Liver (tissue), 9 donors: ENCODE results near the gene MGST3. TPM values are rescaled to one million over a fixed set of nuclear protein-coding genes. Genes with fewer than 3 reads are reported as not detected.

Experiments used
- DNase-seq: peaks from one replicate; pipeline ENCODE4 v3.0.0-alpha.2; 2017; ENCODE audit warnings: low spot score
- H3K27ac ChIP-seq, 2 donors: one replicate each; pipeline ENCODE4 v1.7.0; 2013; ENCODE audit warnings: inconsistent platforms in 2 of 2, low read length in 2 of 2, control low read depth in 1 of 2, low read depth in 1 of 2, mild to moderate bottlenecking in 1 of 2
- H3K27me3 ChIP-seq, 4 donors: one replicate each; pipeline versions ENCODE4 v1.6.1 to v1.7.0; 2013; ENCODE audit warnings: low read length in 3 of 4, inconsistent platforms in 1 of 4, mild to moderate bottlenecking in 1 of 4, moderate library complexity in 1 of 4; ENCODE audit not compliant: control insufficient read depth in 4 of 4, insufficient read depth in 4 of 4
- H3K36me3 ChIP-seq, 4 donors: one replicate each; pipeline versions ENCODE4 v1.6.1 to v1.7.0; 2013; ENCODE audit warnings: low read length in 3 of 4, mild to moderate bottlenecking in 3 of 4, low read depth in 1 of 4, moderate library complexity in 1 of 4; ENCODE audit not compliant: control insufficient read depth in 4 of 4, insufficient read depth in 3 of 4
- H3K4me1 ChIP-seq, 4 donors: one replicate each; pipeline versions ENCODE4 v1.6.1 to v1.7.0; 2013; ENCODE audit warnings: low read length in 3 of 4, mild to moderate bottlenecking in 3 of 4, moderate library complexity in 1 of 4; ENCODE audit not compliant: control insufficient read depth in 4 of 4, insufficient read depth in 4 of 4
- H3K4me3 ChIP-seq, 3 donors: one replicate each; pipeline versions ENCODE4 v1.6.1 to v1.7.0; 2013; ENCODE audit warnings: low read length in 3 of 3, control low read depth in 1 of 3, low read depth in 1 of 3, mild to moderate bottlenecking in 1 of 3
- H3K9ac ChIP-seq, 2 donors: one replicate each; pipeline ENCODE4 v1.7.0; 2013; ENCODE audit warnings: low read length in 2 of 2, mild to moderate bottlenecking in 2 of 2, moderate library complexity in 2 of 2, control low read depth in 1 of 2, low read depth in 1 of 2
- H3K9me3 ChIP-seq, 4 donors: one replicate each; pipeline versions ENCODE4 v1.6.1 to v1.7.0; 2013; ENCODE audit warnings: low read length in 3 of 4; ENCODE audit not compliant: control insufficient read depth in 4 of 4
- EGR1 ChIP-seq, 2 donors: IDR thresholded peaks; 2 replicates each; pipeline ENCODE4 v1.6.1; 2016 to 2018; ENCODE audit warnings: antibody characterized with exemption in 2 of 2, low read depth in 2 of 2
- FOXA1 ChIP-seq: IDR thresholded peaks from 2 replicates; pipeline ENCODE4 v1.6.1; 2016; ENCODE audit warnings: antibody characterized with exemption
- FOXA2 ChIP-seq: IDR thresholded peaks from 2 replicates; pipeline ENCODE4 v1.6.1; 2016; ENCODE audit warnings: antibody characterized with exemption
- GABPA ChIP-seq, 2 donors: IDR thresholded peaks in 1 of 2; conservative IDR thresholded peaks in 1 of 2; 2 replicates each; pipeline ENCODE4 v1.6.1; 2016; ENCODE audit warnings: antibody characterized with exemption in 2 of 2, mild to moderate bottlenecking in 1 of 2, moderate library complexity in 1 of 2
- HNF4A ChIP-seq, 2 donors: conservative IDR thresholded peaks; 2 replicates each; pipeline ENCODE4 v1.6.1; 2016; ENCODE audit warnings: antibody characterized with exemption in 2 of 2, mild to moderate bottlenecking in 2 of 2
- HNF4G ChIP-seq: IDR thresholded peaks from 2 replicates; pipeline ENCODE4 v1.6.1; 2016; ENCODE audit warnings: antibody characterized with exemption
- JUND ChIP-seq, 2 donors: IDR thresholded peaks; 2 replicates each; pipeline ENCODE4 v1.6.1; 2016; ENCODE audit warnings: antibody characterized with exemption in 2 of 2
- NR2F2 ChIP-seq: IDR thresholded peaks from 2 replicates; pipeline ENCODE4 v1.6.1; 2016; ENCODE audit warnings: antibody characterized with exemption
- RAD21 ChIP-seq, 2 donors: IDR thresholded peaks; 2 replicates each; pipeline ENCODE4 v1.6.1; 2016; ENCODE audit warnings: antibody characterized with exemption in 2 of 2, mild to moderate bottlenecking in 2 of 2
- RXRA ChIP-seq, 2 donors: IDR thresholded peaks; 2 replicates each; pipeline ENCODE4 v1.6.1; 2017 to 2018; ENCODE audit warnings: antibody characterized with exemption in 2 of 2, mild to moderate bottlenecking in 1 of 2
- SP1 ChIP-seq: IDR thresholded peaks from 2 replicates; pipeline ENCODE4 v1.6.1; 2018; ENCODE audit warnings: antibody characterized with exemption, mild to moderate bottlenecking
- TAF1 ChIP-seq: conservative IDR thresholded peaks from 2 replicates; pipeline ENCODE4 v1.6.1; 2016; ENCODE audit warnings: antibody characterized with exemption, mild to moderate bottlenecking
- YY1 ChIP-seq: IDR thresholded peaks from 2 replicates; pipeline ENCODE4 v1.6.1; 2016; ENCODE audit warnings: antibody characterized with exemption, mild to moderate bottlenecking
- WGBS: extraction: QIAGEN DNeasy Blood & Tissue Kit; methylation state at CpG from one replicate; pipeline ENCODE4 v1.1.7; 2013; 5-methylcytosine and 5-hydroxymethylcytosine counted together
- polyA plus RNA-seq, 2 donors: library from polyadenylated mRNA; stranded (reverse) in 1 of 2; unstranded in 1 of 2; fragments of 200-250 nt in 1 of 2; fragments of >200 nt in 1 of 2; fragmentation: Nextera tagmentation in 1 of 2; extraction: Ambion mirVana in 1 of 2; gene quantifications; one replicate each; pipeline versions ENCODE4 v1.2.1 to v1.2.3, GENCODE V29; 2013 to 2015
- total RNA-seq, 2 donors: library from RNA; depleted of rRNA; stranded (reverse); fragments of >200 nt; gene quantifications; one replicate each; pipeline ENCODE4 v1.2.3, GENCODE V29; 2014
- TF ChIP-seq, protein P1 (sequence below): IDR thresholded peaks from 2 replicates; pipeline ENCODE4 v1.6.1; 2016; ENCODE audit warnings: antibody characterized with exemption
- TF ChIP-seq, protein P2 (sequence below): fragments of 150-350 bp; IDR thresholded peaks from 2 replicates; pipeline ENCODE4 v1.5.1; 2017; ENCODE audit warnings: improper control_type of control experiment, low read depth, low read length; ENCODE audit not compliant: missing input control
- TF ChIP-seq, protein P3 (sequence below): IDR thresholded peaks from 2 replicates; pipeline ENCODE4 v1.6.1; 2016; ENCODE audit warnings: antibody characterized with exemption
- TF ChIP-seq, protein P4 (sequence below): IDR thresholded peaks from 2 replicates; pipeline ENCODE4 v1.6.1; 2016; ENCODE audit warnings: antibody characterized with exemption, mild to moderate bottlenecking
- TF ChIP-seq, protein P5 (sequence below): IDR thresholded peaks from 2 replicates; pipeline ENCODE4 v1.6.1; 2016; ENCODE audit warnings: antibody characterized with exemption
- donor health status: healthy.
- donor health status: healthy.
- donor health status: healthy.
- donor health status: healthy.
- donor health status: healthy.

Gene MGST3
- 100 to 1,000 TPM in 1 of 2 donors, 10 to 100 TPM in 1; 68.7 to 307 TPM for total RNA-seq
- polyA plus RNA-seq = 100 to 1,000 TPM; 177 to 185 TPM

DNA sequence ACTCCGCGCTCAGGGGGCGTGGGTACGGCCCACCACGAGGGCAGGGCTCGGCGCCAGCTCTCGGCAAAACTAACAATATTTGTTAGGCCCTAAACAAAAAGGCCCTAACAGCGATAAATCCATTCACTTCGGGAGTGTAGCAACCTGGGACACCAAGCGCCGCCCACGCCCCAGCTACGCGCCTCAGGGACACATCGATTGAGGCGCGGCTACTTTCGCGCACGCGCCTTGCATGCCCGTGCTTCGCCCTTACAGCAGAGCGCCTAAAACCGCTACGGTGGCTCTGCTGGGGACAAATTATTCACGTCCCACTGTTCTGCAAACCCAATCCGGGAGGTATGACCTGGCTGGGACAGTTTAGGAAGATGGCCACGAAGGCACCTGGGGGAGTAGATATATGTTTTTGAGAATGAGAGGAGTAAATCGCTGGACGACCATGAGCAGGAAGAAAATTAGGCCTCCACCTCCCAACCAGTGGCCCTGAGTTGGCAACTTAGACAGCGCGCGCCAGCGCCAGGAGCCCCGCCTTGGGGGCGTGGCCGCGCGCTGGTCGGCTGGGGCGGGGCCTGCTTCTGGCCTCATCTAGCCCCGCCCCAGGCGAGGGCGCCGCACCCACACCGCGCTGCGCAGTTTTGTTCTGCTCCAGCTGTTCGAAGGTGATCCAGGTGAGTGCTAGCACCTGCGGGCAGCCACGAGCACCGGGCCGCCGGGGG lies at the start of gene MGST3:
Gene MGST3 (plus strand): TSS at position 606 of the 713 bp plus-strand sequence. CDS start 18,614 bp downstream, outside the sequence.
- Histone ChIP-seq H3K27me3 (no peaks in the 10 kb centered on the region), H3K4me1 (peaks cover 4 to 30% (median 23%) of the 10 kb centered on the region in 4 donors), H3K9me3 (no peaks in the 10 kb centered on the region), H3K4me3 (peak within 1 kb of the TSS; percentile 71 to 91 (median 87)), H3K36me3 (no peaks in the 10 kb centered on the region), H3K27ac (peak within 1 kb of the TSS; percentile 88 to 89), H3K9ac (peak within 1 kb of the TSS; percentile 63 to 87)
- TF ChIP-seq FOXA2 = no peak
- TF ChIP-seq, protein P1, sequence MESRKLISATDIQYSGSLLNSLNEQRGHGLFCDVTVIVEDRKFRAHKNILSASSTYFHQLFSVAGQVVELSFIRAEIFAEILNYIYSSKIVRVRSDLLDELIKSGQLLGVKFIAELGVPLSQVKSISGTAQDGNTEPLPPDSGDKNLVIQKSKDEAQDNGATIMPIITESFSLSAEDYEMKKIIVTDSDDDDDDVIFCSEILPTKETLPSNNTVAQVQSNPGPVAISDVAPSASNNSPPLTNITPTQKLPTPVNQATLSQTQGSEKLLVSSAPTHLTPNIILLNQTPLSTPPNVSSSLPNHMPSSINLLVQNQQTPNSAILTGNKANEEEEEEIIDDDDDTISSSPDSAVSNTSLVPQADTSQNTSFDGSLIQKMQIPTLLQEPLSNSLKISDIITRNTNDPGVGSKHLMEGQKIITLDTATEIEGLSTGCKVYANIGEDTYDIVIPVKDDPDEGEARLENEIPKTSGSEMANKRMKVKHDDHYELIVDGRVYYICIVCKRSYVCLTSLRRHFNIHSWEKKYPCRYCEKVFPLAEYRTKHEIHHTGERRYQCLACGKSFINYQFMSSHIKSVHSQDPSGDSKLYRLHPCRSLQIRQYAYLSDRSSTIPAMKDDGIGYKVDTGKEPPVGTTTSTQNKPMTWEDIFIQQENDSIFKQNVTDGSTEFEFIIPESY = peak; percentile 97
- TF ChIP-seq, protein P2, sequence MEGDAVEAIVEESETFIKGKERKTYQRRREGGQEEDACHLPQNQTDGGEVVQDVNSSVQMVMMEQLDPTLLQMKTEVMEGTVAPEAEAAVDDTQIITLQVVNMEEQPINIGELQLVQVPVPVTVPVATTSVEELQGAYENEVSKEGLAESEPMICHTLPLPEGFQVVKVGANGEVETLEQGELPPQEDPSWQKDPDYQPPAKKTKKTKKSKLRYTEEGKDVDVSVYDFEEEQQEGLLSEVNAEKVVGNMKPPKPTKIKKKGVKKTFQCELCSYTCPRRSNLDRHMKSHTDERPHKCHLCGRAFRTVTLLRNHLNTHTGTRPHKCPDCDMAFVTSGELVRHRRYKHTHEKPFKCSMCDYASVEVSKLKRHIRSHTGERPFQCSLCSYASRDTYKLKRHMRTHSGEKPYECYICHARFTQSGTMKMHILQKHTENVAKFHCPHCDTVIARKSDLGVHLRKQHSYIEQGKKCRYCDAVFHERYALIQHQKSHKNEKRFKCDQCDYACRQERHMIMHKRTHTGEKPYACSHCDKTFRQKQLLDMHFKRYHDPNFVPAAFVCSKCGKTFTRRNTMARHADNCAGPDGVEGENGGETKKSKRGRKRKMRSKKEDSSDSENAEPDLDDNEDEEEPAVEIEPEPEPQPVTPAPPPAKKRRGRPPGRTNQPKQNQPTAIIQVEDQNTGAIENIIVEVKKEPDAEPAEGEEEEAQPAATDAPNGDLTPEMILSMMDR = no peak
- peak; percentile 90 for TF ChIP-seq YY1
- TF ChIP-seq, protein P3, sequence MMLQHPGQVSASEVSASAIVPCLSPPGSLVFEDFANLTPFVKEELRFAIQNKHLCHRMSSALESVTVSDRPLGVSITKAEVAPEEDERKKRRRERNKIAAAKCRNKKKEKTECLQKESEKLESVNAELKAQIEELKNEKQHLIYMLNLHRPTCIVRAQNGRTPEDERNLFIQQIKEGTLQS = no peak
- peak; percentile 34 to 35 for TF ChIP-seq RAD21 (IDR thresholded peaks at IDR 0.05)
- peak; percentile 66 to 72 for TF ChIP-seq RXRA (IDR thresholded peaks at IDR 0.05)
- TF ChIP-seq, protein P4, sequence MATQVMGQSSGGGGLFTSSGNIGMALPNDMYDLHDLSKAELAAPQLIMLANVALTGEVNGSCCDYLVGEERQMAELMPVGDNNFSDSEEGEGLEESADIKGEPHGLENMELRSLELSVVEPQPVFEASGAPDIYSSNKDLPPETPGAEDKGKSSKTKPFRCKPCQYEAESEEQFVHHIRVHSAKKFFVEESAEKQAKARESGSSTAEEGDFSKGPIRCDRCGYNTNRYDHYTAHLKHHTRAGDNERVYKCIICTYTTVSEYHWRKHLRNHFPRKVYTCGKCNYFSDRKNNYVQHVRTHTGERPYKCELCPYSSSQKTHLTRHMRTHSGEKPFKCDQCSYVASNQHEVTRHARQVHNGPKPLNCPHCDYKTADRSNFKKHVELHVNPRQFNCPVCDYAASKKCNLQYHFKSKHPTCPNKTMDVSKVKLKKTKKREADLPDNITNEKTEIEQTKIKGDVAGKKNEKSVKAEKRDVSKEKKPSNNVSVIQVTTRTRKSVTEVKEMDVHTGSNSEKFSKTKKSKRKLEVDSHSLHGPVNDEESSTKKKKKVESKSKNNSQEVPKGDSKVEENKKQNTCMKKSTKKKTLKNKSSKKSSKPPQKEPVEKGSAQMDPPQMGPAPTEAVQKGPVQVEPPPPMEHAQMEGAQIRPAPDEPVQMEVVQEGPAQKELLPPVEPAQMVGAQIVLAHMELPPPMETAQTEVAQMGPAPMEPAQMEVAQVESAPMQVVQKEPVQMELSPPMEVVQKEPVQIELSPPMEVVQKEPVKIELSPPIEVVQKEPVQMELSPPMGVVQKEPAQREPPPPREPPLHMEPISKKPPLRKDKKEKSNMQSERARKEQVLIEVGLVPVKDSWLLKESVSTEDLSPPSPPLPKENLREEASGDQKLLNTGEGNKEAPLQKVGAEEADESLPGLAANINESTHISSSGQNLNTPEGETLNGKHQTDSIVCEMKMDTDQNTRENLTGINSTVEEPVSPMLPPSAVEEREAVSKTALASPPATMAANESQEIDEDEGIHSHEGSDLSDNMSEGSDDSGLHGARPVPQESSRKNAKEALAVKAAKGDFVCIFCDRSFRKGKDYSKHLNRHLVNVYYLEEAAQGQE = peak; percentile 73
- peak in 1 of 2 donors; percentile 59 for TF ChIP-seq GABPA (IDR thresholded peaks at IDR 0.05 in 1 of 2, conservative IDR thresholded peaks at IDR 0.05 in 1 of 2)
- TF ChIP-seq, protein P5, sequence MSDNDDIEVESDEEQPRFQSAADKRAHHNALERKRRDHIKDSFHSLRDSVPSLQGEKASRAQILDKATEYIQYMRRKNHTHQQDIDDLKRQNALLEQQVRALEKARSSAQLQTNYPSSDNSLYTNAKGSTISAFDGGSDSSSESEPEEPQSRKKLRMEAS = peak; percentile 93
- TF ChIP-seq HNF4A (conservative IDR thresholded peaks at IDR 0.05) = peak; percentile 13 to 59
- TF ChIP-seq FOXA1 = peak; percentile 55
- peak; percentile 85 for TF ChIP-seq SP1
- TF ChIP-seq TAF1 = peak; percentile 35
- TF ChIP-seq JUND (IDR thresholded peaks at IDR 0.05) = no peak
- TF ChIP-seq NR2F2 = peak; percentile 37
- TF ChIP-seq EGR1 (IDR thresholded peaks at IDR 0.05; ENCODE audit: low read depth in 2 of 2) = peak; percentile 98 to 99
- no peak for TF ChIP-seq HNF4G
- peak; percentile 91 for DNase-seq
- WGBS = under 1% methylated on average over 56 of the region's 56 CpGs
